SK-N-DZ (cell line): ENCODE results near the gene PSMB4.
"Not testable (repeated sequence)": the region's sequence is repeated elsewhere in the genome, so short reads cannot be mapped to it uniquely, and the experiment has no call there.

Experiments used
- DNase-seq: peaks from one replicate; pipeline ENCODE4 v3.0.0-alpha.2; 2015; ENCODE audit warnings: low spot score

PSMB4 gene

DNA sequence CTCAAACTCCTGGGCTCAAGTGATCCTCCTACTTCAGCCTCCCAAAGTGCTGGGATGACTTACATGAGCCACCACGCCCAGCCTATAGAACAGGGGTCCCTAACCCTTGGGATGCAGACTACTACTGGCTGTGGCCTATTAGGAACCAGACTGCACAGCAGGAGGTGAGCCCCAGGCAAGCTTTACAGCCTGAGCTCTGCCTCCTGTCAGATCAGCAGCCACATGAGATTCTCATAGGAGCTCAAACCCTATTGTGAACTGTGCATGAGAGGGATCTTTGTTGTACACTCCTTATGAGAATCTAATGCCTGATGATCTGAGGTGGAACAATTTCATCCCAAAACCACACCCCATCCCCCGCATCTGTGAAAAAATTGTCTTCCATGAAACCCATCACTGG, 13.4 kb upstream of the PSMB4 start:
- no peak for DNase-seq

DNA sequence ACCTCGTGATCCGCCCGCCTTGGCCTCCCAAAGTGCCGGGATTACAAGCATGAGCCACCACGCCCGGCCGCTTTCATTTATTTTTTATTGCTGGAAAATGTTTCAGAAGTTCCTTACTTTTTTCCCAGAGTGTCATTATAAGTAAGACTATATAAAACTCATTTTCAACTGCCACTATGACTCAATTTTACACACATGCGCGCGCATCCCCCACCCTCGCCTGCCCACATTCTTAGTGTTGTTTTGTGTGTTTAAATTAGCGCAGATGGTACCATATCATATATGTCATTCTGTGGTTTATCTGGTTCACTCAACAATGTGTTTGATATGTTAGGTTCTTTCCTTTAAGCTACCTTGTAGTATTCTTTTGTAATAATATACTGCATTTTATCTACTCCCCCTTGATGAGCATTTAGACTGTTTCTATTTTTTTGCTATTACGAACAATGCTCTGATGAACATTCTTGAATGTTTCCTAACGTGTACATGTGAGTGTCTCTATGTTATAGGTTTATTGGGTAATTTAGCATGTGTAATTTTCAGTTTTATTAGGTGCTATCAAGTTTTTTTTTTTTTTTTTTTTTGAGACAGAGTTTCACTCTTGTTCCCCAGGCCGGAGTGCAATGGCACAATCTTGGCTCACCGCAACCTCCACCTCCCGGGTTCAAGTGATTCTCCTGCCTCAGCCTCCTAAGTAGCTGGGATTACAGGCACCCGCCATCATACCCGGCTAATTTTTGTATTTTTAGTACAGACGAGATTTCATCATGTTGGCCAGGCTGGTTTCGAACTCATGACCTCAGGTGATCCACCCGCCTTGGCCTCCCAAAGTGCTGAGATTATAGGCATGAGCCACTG, 8.9 kb upstream of the PSMB4 start:
- not testable (repeated sequence) for DNase-seq

DNA sequence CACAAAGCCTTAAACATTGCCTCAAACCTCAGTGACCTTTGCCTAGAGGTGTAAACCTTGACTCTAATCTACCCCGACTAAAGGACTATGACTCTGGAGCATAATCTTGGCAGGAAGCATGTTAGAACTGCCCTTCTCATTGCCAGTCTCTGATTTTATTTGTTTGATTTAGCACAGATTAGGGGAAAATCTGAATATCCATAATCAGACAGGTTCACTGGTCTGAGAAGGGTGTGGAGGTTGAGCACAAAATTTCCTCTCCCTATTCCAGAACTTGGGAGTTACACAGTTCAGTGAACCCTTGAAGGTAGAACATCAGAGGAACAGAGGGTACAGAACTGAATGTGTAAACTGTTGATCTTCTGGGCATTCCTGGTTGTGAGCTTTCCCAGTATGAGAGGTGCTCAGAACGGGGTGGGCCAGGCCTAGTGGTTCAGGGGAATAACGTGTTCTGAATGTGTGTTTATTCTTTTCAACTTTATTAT, 8.3 kb upstream of the PSMB4 start:
- DNase-seq: no peak

DNA sequence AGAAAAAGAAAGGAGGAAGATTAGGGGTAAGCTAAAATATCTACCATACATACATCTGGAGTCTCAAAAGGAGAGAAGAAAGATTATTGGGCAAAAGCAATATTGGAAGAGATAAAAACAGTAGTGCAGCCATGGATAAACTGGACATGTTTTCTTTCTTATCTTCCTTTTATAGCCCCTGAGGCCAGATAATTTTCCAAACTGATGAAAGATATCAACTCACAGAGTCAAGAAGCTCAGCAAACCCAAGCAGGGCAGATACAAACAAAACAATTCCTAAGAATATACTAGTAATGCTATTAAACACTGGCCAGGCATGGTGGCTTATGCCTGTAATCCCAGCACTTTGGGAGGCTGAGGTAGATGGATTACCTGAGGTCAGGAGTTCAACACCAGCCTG, 5.8 kb upstream of the PSMB4 start:
- no peak for DNase-seq

DNA sequence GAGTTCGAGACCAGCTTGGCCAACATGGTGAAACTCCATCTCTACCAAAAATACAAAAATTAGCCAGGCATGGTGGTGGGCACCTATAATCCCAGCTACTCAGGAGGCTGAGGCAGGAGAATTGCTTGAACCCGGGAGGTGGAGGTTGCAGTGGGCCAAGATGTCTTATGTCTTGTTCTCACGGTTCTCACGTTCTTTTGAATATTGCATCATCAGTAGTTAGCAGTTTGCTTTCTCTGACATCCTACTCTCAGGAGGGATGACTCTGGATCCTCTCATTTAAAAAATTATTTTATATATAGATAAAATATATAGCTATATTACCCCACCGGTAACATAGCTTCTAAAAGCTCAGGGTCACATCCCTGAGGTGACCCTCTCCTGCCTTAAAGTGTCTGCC, 3.1 kb upstream of the PSMB4 start:
- DNase-seq: not testable (repeated sequence)

DNA sequence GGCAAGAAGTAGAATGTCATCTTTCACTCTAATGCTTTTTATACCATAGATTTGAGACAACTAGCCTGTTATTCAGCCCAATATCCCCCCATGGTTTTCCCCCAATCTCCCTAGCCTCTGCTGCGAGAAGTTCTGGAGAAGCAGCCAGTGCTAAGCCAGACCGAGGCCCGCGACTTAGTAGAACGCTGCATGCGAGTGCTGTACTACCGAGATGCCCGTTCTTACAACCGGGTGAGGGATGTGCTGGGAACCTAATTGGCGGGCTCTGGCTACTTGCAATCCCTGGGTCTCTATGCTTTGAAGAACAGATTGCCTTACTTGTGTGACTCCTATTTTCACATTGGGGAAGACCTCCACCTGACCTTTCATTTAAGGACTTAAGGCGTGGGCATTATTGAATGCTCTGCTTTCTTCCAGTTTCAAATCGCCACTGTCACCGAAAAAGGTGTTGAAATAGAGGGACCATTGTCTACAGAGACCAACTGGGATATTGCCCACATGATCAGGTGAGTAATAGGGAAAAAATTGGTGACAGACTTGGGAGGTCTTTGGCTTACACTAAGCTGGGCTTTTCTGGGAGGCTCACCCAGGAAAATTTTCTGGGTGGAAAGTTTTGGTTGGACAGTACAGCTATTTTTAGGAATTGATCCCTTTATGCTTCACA, 1.9 kb downstream of the PSMB4 start:
- no peak for DNase-seq

DNA sequence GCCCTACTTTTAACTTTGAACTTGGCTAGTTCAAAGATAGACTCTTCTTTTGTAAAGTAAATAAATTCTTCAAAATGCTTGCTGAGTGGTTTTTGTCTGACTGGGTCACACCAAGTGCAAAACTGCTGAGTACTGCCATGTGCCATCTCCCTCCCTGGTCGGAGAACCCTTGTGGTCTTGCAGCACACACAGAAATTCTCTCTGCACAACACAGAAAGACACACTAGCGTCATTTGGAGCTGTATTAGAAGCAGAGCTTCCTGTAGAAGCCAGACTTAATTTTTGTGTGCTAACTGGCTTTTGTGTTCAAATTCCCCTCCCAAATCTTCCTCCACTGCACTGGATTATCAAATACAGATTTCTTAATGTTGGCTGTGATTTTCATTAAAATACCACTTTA, 2.5 kb downstream of the PSMB4 start:
- DNase-seq: no peak

DNA sequence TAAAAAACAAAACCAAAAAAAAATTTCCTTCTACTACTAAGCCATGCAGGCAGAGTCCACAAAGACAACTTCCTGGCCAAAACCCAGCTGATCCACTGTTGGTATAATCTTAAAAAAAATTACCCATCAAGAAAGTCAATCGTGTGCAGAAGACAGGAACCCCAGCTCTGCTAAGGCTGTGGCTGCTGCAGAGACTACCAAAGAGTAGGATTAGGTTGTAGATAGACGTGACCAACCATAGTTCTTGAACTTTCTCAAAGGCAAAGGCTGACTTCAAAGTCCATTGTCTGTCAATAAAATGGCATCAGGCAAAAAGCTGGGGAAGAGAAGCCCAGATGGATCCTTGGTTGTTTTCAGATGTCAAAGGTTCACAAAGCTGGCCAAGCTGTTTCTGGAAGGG, 3.4 kb downstream of the PSMB4 start:
- DNase-seq: no peak

DNA sequence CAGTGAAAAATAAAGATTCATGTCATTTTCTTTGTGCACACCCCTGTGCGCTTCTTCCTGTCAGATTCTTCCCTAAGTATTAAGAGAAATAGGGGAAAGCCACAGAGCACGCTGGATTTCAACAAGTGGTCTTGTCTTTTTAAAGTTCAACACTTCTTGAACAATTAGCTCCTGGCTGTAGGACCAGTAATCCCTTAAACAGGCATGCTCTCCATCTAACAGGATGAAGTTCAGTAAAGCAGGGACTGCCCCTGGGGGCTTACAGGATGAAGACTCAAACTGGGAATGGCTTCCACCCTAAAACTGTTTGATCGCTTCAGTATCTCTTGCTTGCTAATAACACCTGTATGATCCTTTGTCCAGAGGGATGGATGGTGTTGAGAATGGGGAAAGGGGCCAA, 4.2 kb downstream of the PSMB4 start:
- no peak for DNase-seq

DNA sequence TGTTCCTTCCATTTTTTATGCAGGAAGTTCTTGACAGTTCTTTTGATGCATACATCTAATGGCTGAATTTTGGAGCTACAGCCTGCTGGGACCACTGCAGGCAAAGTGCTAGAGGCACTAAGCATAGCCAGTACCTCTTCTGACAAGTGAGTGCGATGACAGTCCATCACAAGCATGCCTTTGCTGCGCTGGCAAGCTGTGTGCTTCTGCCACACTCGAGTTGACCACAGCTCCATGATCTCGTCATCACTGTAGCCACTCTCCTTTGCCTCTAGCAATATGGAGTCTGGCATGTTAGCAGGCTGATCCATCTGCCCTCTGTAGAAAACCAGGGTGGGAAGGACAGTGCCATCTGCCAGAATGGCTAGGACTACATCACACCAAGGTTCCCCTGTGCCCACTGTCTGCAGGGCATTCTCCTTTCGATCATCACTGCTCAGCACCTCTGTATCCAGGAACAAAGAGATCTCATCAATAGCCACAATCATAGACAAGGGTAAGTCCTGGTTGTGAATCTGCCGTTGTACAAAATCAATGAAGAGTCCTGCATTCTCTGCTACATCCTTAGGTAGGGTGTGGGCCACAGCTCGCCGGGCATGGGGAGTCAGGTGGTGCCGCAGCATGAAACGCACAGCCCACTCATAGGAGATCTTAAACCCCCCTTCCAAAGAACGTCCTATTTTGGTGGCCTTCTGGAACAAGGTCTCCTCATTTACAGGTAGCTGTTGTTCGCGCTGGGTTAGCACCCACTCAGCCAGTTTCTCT, 6.0 kb downstream of the PSMB4 start:
- no peak for DNase-seq

DNA sequence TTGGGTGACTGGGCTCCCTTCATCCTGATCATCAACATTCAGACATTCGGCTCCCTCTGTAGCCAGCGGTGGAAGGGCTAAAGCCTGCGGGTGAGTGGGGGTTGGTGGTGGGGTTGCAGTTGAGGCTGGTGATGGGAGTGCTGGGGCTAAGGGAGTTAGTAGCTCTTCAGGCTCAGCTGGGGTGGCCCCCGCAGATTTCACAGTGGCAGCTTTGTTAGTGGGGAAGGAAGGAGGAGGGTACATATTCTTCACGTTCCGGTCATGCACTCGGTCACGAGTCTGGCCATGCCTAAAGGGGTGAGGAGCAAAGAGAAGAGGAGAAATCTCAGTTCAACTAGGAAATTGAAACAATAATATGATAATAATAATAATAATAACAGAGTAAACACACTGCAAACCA, 6.8 kb downstream of the PSMB4 start:
- no peak for DNase-seq

DNA sequence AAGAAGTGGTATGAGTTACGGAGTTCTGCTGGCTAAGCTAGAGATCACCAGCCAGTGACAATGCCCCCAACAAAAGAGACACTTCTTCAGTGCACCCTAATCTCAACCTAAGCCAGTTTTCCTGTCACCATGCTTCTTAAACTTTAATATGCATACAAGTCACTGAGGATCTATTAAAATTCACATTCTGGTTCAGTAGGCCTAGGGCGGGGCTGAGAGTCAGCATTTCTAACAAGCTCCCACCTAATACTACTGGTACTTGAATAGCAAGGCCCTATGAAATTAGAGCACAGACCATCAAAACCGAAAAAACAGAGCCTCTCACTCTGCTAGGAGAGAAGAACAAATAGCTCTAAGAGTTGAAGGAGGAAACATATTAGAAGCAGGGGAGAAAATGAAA, 7.9 kb downstream of the PSMB4 start:
- DNase-seq: no peak

DNA sequence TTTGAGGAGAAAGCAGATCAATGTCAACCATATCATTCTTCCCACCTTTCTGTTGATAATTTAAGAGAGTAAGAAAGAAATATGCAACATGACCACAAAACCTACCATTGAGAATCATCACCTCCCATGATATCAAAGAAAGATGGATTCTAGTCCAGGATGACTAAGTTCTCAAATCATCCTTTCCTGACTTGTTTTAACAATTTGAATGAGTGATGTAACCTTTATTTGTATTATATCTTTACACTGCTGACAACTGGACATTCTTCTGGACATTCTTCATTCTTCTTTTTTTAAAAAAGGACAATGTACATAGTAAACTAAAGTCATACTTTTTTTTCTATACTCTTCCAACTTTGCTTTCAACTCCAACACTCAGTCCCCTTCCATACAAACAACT, 9.5 kb downstream of the PSMB4 start:
- no peak for DNase-seq

DNA sequence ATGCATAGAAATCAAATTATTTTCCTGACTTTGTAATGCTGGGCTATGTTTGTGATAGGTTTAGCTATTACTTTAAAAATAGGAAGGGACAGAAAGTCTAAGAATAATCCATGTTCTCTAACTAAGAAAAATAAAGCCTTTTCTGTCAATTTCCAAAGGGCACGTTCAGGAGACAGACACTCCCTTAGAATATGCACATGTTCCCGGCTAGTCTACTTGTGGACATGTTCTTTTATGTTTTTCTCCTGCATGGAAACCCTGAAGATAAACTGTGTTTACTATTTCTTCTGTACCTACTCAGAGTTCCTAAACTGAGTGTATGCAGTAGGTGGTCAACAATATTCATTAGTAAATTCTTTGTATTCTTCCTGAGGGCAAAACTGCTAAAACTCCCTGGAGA, 12.5 kb downstream of the PSMB4 start:
- no peak for DNase-seq

DNA sequence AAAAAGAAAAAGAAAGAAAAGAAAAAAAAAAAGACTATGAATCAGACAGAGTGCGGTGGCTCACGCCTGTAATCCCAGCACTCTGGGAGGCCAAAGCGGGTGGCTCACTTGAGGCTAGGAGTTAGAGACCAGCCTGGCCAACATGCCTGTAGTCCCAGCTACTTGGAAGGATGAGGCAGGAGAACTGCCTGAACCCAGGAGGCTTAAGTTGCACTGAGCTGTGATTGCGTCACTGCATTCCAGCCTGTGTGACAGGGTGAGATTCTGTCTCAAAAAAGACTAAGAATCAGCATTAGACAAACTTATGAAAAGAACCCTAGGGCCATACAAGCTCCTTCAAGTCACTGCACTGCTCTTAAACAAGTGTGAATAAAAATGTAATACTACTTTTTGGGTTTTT, 16.9 kb downstream of the PSMB4 start:
- DNase-seq: no peak

DNA sequence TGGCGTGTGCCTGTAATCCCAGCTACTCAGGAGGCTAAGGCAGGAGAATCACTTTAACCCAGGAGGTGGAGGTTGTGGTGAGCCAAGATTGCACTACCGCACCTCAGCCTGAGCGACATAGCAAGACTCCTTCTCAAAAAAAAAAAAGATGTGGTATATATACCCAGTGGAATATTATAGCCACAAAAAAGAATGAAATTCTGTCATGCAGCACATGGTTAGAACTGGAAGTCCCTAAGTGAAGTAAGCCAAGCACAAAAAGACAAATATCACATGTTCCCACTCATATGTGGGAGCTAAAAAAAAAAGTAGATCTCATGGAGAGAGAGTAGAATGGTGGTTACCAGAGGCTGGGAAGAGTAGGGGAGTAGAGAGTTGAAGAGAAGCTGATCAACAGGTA, 18.7 kb downstream of the PSMB4 start:
- no peak for DNase-seq

DNA sequence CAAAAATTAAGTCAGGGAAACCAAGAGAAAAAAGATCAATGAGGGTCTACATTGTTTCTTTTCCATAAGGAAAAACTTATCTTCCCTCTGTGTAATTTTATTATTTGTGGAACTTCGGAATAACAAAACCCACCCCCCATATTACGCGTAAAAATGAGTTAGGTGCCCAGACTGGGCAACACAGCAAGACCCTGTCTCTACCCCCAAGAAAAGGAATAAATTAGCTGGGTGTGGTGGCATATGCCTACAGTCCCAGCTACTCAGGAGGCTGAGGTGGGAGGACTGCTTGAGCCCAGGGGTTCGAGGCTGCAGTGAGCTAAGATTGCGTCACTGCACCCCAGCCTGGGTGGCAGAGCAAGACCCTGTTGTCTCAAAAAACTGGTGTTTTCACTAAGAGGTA, 20.4 kb downstream of the PSMB4 start:
- no peak for DNase-seq

DNA sequence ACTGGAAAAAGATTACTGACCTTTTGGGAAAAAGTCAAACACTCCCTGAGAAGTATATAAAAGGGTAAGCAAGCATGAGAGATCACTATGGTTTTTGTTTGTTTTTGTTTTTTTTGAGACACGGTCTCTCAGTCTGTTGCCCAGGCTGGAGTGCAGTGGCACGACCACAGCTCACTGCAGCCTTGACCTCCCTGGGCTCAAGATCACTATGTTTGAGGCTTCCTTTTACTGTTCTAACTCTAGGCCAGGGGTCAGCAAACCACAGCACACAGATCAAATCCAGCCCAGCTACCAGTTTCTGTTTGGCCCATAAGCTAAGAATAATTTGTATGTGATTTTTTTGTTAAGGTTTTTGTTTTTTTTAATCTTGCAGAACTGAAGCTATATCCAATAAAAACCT, 25.7 kb downstream of the PSMB4 start:
- no peak for DNase-seq

DNA sequence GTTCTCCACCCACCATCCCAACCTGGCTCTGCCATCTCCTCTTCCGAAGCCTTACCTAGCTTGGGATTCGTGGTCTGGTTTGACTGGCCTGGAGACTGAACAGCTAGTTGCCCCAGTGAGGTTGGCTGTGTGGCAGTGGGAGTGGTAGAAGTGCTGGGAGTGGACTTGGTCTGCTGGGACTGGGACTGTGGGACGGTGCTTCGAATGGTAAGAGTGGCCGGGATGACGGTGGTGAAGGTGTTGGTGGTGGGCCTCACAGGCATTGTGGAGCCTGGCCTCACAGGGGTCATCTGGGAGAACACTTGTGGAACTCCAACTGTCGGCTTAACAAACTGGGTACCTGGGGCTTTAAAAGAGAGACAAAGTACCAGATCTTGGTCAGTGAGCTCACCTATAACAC, 28.7 kb downstream of the PSMB4 start:
- DNase-seq: no peak

DNA sequence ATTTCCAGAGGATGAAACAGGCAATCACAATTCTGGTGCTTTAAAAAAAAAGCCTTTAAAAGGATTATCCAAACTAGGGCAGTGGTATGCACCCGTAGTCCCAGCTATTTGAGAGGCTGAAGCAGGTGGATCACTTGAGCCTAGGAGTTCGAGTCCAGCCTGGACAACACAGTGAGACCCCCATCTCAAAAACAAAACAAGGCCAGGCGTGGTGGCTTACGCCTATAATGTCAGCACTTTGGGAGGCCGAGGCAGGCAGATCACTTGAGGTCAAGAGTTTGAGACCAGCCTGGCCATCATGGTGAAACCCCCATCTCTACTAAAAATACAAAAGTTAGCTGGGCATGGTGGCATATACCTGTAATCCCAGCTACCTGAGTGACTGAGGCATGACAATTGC, 34.5 kb downstream of the PSMB4 start:
- not testable (repeated sequence) for DNase-seq

DNA sequence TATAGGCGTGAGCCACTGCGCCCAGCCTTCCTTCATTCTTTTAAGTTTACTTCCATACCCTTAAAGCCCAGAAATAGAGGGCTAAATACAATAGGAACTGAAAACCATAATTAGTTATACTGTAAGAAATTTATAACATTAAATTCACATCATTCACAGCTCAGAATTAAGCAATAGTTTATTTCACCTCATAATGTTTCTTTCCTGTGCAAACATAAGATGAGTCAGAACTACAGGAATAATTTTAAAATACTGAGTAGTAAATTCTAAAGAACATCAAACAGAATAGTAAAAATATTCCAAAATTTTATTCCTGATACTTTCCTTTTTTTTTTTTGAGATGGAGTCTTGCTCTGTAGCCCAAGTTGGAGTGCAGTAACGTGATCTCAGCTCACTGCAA, 35.8 kb downstream of the PSMB4 start:
- no peak for DNase-seq

DNA sequence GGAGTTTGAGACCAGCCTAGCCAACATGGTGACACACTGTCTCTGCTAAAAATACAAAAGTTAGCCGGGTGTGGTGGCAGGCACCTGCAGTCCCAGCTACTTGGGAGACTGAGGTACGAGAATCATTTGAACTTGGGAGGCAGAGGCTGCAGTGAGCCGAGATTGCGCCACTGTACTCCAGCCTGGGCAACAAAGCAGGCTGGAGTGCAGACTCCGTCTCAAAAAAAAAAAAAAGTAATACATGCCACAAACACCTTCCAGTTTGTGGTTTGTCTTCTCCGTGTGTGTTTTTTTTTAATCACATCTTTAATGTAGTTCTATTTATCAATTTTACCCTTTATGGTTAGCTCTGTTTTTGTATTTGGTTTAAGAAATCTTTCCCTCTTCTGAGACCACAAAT, 37.6 kb downstream of the PSMB4 start:
- DNase-seq: no peak
